ENCODE data around the gene NEGR1.
A peak's percentile ranks its signal among the peaks of the same experiment; 100 is the strongest.

- TF ChIP-seq CTCF (IDR thresholded peaks at IDR 0.05), result peak in 4 of 6 experiments; percentile 26 to 69 (median 60)
- TF ChIP-seq POLR2A (IDR thresholded peaks at IDR 0.05), result no peak
Measured at GRCh38 chr1:72037745-72038343, 244.5 kb downstream of the NEGR1 start.

Measured in thyroid gland (tissue), 4 donors.